H1 (cell line): ENCODE results near the gene SBNO2. TPM values are rescaled to one million over a fixed set of nuclear protein-coding genes. Genes with fewer than 3 reads are reported as not detected.

ENCODE experiments used
- CTCF ChIA-PET: fragments of 300-600 bp; sonication (Branson Sonifier 250); formaldehyde crosslinking; loops from one replicate; lab custom pipeline; 2021; ENCODE audit not compliant: partially characterized antibody; lab: Charles Lee
- POLR2A ChIA-PET: fragments of 300-600 bp; sonication (Branson Sonifier 250); formaldehyde crosslinking; loops from one replicate; lab custom pipeline; 2021; ENCODE audit warnings: inconsistent platforms; ENCODE audit not compliant: partially characterized antibody; lab: Charles Lee
- DNase-seq, 2 experiments: peaks; one replicate each; pipeline versions ENCODE4 v3.0.0 to v3.0.0-alpha.2; 2010 to 2022; ENCODE audit warnings: low spot score in 2 of 2, low read depth in 1 of 2, mixed read lengths in 1 of 2
- FAIRE-seq: peaks from 2 replicates; lab custom pipeline; 2011; peaks lifted over from hg19 to GRCh38; lab: Jason Lieb, UNC
- H2AFZ ChIP-seq: 2 replicates; pipeline ENCODE4 v1.8.1; 2012; ENCODE audit warnings: low read length, inconsistent platforms
- H2AK5ac ChIP-seq: 2 replicates; pipeline ENCODE4 v1.6.1; 2013; ENCODE audit warnings: low read depth, low read length
- H2BK120ac ChIP-seq: replicated peaks from 2 replicates; pipeline ENCODE3; 2013; ENCODE audit warnings: low read depth, low read length, inconsistent platforms
- H2BK12ac ChIP-seq: 2 replicates; pipeline ENCODE4 v1.6.1; 2013; ENCODE audit warnings: low read depth, low read length
- H2BK15ac ChIP-seq: 2 replicates; pipeline ENCODE4 v1.6.1; 2013; ENCODE audit warnings: low read length
- H2BK20ac ChIP-seq: 2 replicates; pipeline ENCODE4 v1.6.1; 2013; ENCODE audit warnings: low read length
- H2BK5ac ChIP-seq: 2 replicates; pipeline ENCODE4 v1.6.1; 2013; ENCODE audit warnings: low read depth, low read length
- H3K14ac ChIP-seq: 2 replicates; pipeline ENCODE4 v1.6.1; 2013; ENCODE audit warnings: inconsistent platforms; ENCODE audit not compliant: insufficient read length
- H3K18ac ChIP-seq: 2 replicates; pipeline ENCODE4 v1.6.1; 2013; ENCODE audit warnings: low read length; ENCODE audit errors: extremely low read depth
- H3K23ac ChIP-seq: 2 replicates; pipeline ENCODE4 v1.6.1; 2013; ENCODE audit warnings: inconsistent platforms; ENCODE audit not compliant: insufficient read length
- H3K23me2 ChIP-seq: 2 replicates; pipeline ENCODE4 v1.6.1; 2013; ENCODE audit warnings: low read depth, low read length
- H3K27ac ChIP-seq: 2 replicates; pipeline ENCODE4 v1.6.1; 2011; ENCODE audit warnings: low read depth, low read length, inconsistent platforms
- H3K27me3 ChIP-seq, 4 experiments: replicated peaks in 1 of 4; 1 replicate in 1 of 4; 2 replicates in 3 of 4; pipeline versions ENCODE4 v1.6.1 to v1.8.1; 2011 to 2013; ENCODE audit warnings: low read length in 3 of 4, mild to moderate bottlenecking in 3 of 4, inconsistent platforms in 2 of 4, mixed read lengths in 2 of 4, moderate library complexity in 1 of 4; ENCODE audit not compliant: control insufficient read depth in 3 of 4, insufficient read depth in 3 of 4; ENCODE audit errors: extremely low read depth in 1 of 4
- H3K36me3 ChIP-seq, 4 experiments: 2 replicates each; pipeline versions ENCODE4 v1.6.1 to v1.8.1; 2011 to 2013; ENCODE audit warnings: mild to moderate bottlenecking in 4 of 4, low read length in 3 of 4, moderate library complexity in 2 of 4, control low read depth in 1 of 4, inconsistent platforms in 1 of 4; ENCODE audit not compliant: insufficient read depth in 4 of 4, control insufficient read depth in 2 of 4
- H3K4ac ChIP-seq: replicated peaks from 2 replicates; pipeline ENCODE3; 2013; ENCODE audit warnings: low read length, low read depth, mixed read lengths, inconsistent platforms; ENCODE audit not compliant: insufficient read length
- H3K4me1 ChIP-seq, 4 experiments: replicated peaks in 1 of 4; 1 replicate in 1 of 4; 2 replicates in 3 of 4; pipeline versions ENCODE4 v1.6.1 to v1.8.1; 2011 to 2013; ENCODE audit warnings: low read length in 3 of 4, inconsistent platforms in 2 of 4, mixed read lengths in 1 of 4; ENCODE audit not compliant: insufficient read depth in 4 of 4, control insufficient read depth in 3 of 4
- H3K4me2 ChIP-seq, 2 experiments: 2 replicates each; pipeline versions ENCODE4 v1.6.1 to v1.8.1; 2011 to 2013; ENCODE audit warnings: low read depth in 2 of 2, low read length in 2 of 2, control low read depth in 1 of 2, inconsistent platforms in 1 of 2, mild to moderate bottlenecking in 1 of 2; ENCODE audit not compliant: insufficient read depth in 1 of 2
- H3K4me3 ChIP-seq, 4 experiments: fragments of 200-600, 300-600 bp in 1 of 4; sonication (generic), shearing (Covaris generic), sonication (Bioruptor Twin) in 1 of 4; 2 replicates each; pipeline versions ENCODE4 v1.5.1 to v1.8.1; 2011 to 2016; ENCODE audit warnings: low read length in 4 of 4, low read depth in 3 of 4, control low read depth in 2 of 4, inconsistent platforms in 2 of 4, mild to moderate bottlenecking in 2 of 4, mixed read lengths in 1 of 4, moderate library complexity in 1 of 4; ENCODE audit not compliant: insufficient read depth in 2 of 4; ENCODE audit errors: extremely low read depth in 1 of 4
- H3K56ac ChIP-seq: replicated peaks from 2 replicates; pipeline ENCODE3; 2013; ENCODE audit warnings: low read depth, mild to moderate bottlenecking, mixed read lengths, low read length, inconsistent platforms; ENCODE audit not compliant: insufficient read length
- H3K79me1 ChIP-seq: 2 replicates; pipeline ENCODE4 v1.6.1; 2013; ENCODE audit warnings: low read depth, low read length, control low read depth
- H3K79me2 ChIP-seq, 2 experiments: 2 replicates each; pipeline versions ENCODE4 v1.6.1 to v1.8.1; 2012 to 2013; ENCODE audit warnings: low read length in 2 of 2, mild to moderate bottlenecking in 2 of 2, inconsistent platforms in 1 of 2; ENCODE audit not compliant: insufficient read depth in 2 of 2, control insufficient read depth in 1 of 2
- H3K9ac ChIP-seq, 4 experiments: replicated peaks in 1 of 4; 1 replicate in 1 of 4; 2 replicates in 3 of 4; pipeline versions ENCODE4 v1.6.1 to v1.8.1; 2011 to 2013; ENCODE audit warnings: low read depth in 3 of 4, low read length in 3 of 4, control low read depth in 2 of 4, mild to moderate bottlenecking in 2 of 4, moderate library complexity in 2 of 4, inconsistent platforms in 1 of 4; ENCODE audit errors: extremely low read depth in 1 of 4
- H3K9me3 ChIP-seq, 2 experiments: 2 replicates each; pipeline versions ENCODE4 v1.6.1 to v1.8.1; 2012 to 2013; ENCODE audit warnings: mild to moderate bottlenecking in 2 of 2, moderate library complexity in 2 of 2, control low read depth in 1 of 2, inconsistent platforms in 1 of 2, low read depth in 1 of 2, low read length in 1 of 2, mixed read lengths in 1 of 2; ENCODE audit not compliant: insufficient read depth in 2 of 2
- H4K20me1 ChIP-seq, 2 experiments: replicated peaks in 1 of 2; 2 replicates each; pipeline versions ENCODE3 to v1.8.1; 2011 to 2013; ENCODE audit warnings: inconsistent platforms in 2 of 2, low read length in 2 of 2, mild to moderate bottlenecking in 1 of 2; ENCODE audit not compliant: insufficient read depth in 2 of 2, control insufficient read depth in 1 of 2
- H4K5ac ChIP-seq: 2 replicates; pipeline ENCODE4 v1.6.1; 2013; ENCODE audit warnings: low read length, low read depth, mixed read lengths, inconsistent platforms; ENCODE audit not compliant: insufficient read length
- H4K8ac ChIP-seq: 2 replicates; pipeline ENCODE4 v1.8.0; 2013; ENCODE audit warnings: mild to moderate bottlenecking, moderate library complexity, low read length, inconsistent platforms; ENCODE audit not compliant: insufficient read depth; ENCODE audit errors: extremely low read depth
- H4K91ac ChIP-seq: replicated peaks from 2 replicates; pipeline ENCODE3; 2013; ENCODE audit warnings: low read length, mixed read lengths, inconsistent platforms; ENCODE audit not compliant: insufficient read length
- TAF1 ChIP-seq: IDR thresholded peaks from 2 replicates; pipeline ENCODE4 v1.6.1; 2011; ENCODE audit warnings: mild to moderate bottlenecking, low read depth, low read length
- ZNF274 ChIP-seq: IDR thresholded peaks from 2 replicates; pipeline ENCODE4 v1.7.0; 2012; ENCODE audit warnings: low read length, borderline replicate concordance; ENCODE audit errors: extremely low read depth
- WGBS, 2 experiments: shearing (Covaris generic) in 1 of 2; methylation state at CpG; one replicate each; pipeline versions ENCODE4 v1.1.6 to v1.1.7; 2013 to 2015; ENCODE audit warnings: low lambda C conversion rate in 2 of 2, mixed read lengths in 2 of 2, inconsistent platforms in 1 of 2, low coverage in 1 of 2, missing lambda C conversion rate in 1 of 2; ENCODE audit not compliant: insufficient replicate concordance in 2 of 2, insufficient coverage in 1 of 2, insufficient read length in 1 of 2; ENCODE audit errors: extremely low coverage in 1 of 2, missing lambda C conversion rate in 1 of 2; 5-methylcytosine and 5-hydroxymethylcytosine counted together
- polyA plus RNA-seq, 7 experiments: library from polyadenylated mRNA; depleted of rRNA in 3 of 7; stranded (reverse) in 5 of 7; unstranded in 2 of 7; fragments of >200 nt in 5 of 7; fragments of 200-250 nt in 2 of 7; gene quantifications; 1 replicate in 5 of 7; 2 replicates in 1 of 7; 4 replicates in 1 of 7; pipeline versions ENCODE4 v1.2.1 to v1.2.3, GENCODE V29; 2011 to 2013; ENCODE audit warnings: missing spikeins in 2 of 7, mixed read lengths in 2 of 7
- total RNA-seq: library from RNA; stranded (reverse); fragmentation: NEBNext Ultra II Directional; extraction: Animal tissue kit (Norgen Biotek cat#: 25700); gene quantifications from 2 replicates; pipeline ENCODE4 v1.2.1, GENCODE V29; 2021

The SBNO2 gene
- total and polyA plus RNA-seq, 2 of the 8 experiments (the other 6 are each of a cell fraction or from before 2014, with no cell fraction given): 12.2 to 31.4 TPM

DNA sequence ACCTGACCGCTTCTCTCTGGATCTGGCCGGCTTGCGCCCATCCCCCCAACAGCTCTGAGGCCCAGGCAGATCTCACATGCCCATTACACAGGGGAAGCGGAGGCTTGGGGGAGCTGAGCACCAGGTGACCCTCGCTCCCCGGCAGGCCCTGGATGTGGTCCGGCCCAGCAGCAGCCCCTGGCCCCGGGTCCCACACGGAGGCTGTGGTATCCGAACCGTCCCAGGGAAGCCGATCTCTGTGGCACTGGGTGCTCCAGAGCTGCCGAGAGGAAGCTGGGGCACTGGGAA, 27.7 kb downstream of the SBNO2 start:
- Histone ChIP-seq H3K9me3 (no peaks in the 10 kb centered on the region), H3K79me1 (peaks cover 4% of the 10 kb centered on the region; the same call in 1 of the 2 replicates), H2BK15ac (no peak overlapping the region), H3K9ac (no peak overlapping the region), H3K23me2 (peaks cover 3% of the 10 kb centered on the region; the same call in 1 of the 2 replicates), H4K8ac (peak overlapping the region; percentile 93; the same call in 1 of the 2 replicates), H3K4me1 (peaks cover 0 to 15% (median 7%) of the 10 kb centered on the region in 4 experiments; a peak in 5 of 7 replicates), H3K27ac (no peak overlapping the region; the same call in 1 of the 2 replicates), H4K20me1 (peaks cover 0 to 3% of the 10 kb centered on the region in 2 experiments), H2AFZ (no peak overlapping the region), H3K14ac (no peak overlapping the region), H3K79me2 (no peaks in the 10 kb centered on the region), H2BK120ac (no peak overlapping the region), H2BK5ac (0 out of 2 replicates have a peak overlapping the region, but pooled peaks have one; percentile 66), H3K4ac (no peak overlapping the region), H3K23ac (no peak overlapping the region), H3K56ac (no peak overlapping the region), H2BK12ac (no peak overlapping the region), H2AK5ac (no peak overlapping the region), H3K18ac (no peak overlapping the region; the same call in 1 of the 2 replicates), H4K91ac (no peak overlapping the region), H3K27me3 (no peaks in the 10 kb centered on the region), H3K36me3 (peaks cover 0 to 11% (median 1%) of the 10 kb centered on the region in 4 experiments; a peak in 2 of 8 replicates), H4K5ac (no peak overlapping the region), H3K4me2 (no peak overlapping the region; a peak in 1 of 4 replicates), H2BK20ac (no peak overlapping the region), H3K4me3 (no peak overlapping the region)
- CTCF ChIA-PET: interaction anchor here (0.6 to 2.5 kb wide), 8 partner anchors 12 to 57 kb away, joined by 3 to 9 read pairs (median 6); no protein-coding TSS in a partner anchor
- WGBS, 2 experiments: 83% methylated on average over 13 of the region's 13 CpGs; no CpG with 5 or more reads in 1 of the 2 experiments
- FAIRE-seq (no peak), DNase-seq (no peak)
- TF ChIP-seq ZNF274 (no peak), TAF1 (peak; percentile 14; the same call in 1 of the 2 replicates)
- POLR2A ChIA-PET: interaction anchor here (0.8 to 1.3 kb wide), 6 partner anchors 10 to 123 kb away, joined by 3 to 7 read pairs (median 4); partner anchors contain the start of gene CIRBP
